ENCODE measurements around the gene TMEM253.

DNA sequence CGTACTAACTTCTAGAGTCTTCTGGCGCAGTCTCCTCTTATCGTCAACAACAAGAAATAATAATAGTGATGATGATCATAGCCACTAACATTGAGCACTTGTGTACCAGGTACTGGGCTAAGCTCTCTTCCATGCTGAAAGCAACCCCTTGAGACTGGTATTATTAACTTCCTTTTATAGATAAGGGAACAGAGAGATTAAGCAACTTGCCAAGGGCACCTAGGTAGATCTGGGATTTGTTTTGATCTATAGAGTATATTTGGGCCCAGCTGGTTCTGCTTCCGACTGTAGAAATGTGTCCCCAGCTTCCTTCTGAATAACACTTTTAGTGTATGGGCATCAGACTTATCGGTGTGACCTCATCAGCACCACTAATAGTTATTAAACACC, 1.3 kb upstream of the TMEM253 start:
- TF ChIP-seq, protein P1, sequence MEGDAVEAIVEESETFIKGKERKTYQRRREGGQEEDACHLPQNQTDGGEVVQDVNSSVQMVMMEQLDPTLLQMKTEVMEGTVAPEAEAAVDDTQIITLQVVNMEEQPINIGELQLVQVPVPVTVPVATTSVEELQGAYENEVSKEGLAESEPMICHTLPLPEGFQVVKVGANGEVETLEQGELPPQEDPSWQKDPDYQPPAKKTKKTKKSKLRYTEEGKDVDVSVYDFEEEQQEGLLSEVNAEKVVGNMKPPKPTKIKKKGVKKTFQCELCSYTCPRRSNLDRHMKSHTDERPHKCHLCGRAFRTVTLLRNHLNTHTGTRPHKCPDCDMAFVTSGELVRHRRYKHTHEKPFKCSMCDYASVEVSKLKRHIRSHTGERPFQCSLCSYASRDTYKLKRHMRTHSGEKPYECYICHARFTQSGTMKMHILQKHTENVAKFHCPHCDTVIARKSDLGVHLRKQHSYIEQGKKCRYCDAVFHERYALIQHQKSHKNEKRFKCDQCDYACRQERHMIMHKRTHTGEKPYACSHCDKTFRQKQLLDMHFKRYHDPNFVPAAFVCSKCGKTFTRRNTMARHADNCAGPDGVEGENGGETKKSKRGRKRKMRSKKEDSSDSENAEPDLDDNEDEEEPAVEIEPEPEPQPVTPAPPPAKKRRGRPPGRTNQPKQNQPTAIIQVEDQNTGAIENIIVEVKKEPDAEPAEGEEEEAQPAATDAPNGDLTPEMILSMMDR (conservative IDR thresholded peaks at IDR 0.05; ENCODE audit: low read depth in 2 of 2) = no peak
- TF ChIP-seq, protein P2, sequence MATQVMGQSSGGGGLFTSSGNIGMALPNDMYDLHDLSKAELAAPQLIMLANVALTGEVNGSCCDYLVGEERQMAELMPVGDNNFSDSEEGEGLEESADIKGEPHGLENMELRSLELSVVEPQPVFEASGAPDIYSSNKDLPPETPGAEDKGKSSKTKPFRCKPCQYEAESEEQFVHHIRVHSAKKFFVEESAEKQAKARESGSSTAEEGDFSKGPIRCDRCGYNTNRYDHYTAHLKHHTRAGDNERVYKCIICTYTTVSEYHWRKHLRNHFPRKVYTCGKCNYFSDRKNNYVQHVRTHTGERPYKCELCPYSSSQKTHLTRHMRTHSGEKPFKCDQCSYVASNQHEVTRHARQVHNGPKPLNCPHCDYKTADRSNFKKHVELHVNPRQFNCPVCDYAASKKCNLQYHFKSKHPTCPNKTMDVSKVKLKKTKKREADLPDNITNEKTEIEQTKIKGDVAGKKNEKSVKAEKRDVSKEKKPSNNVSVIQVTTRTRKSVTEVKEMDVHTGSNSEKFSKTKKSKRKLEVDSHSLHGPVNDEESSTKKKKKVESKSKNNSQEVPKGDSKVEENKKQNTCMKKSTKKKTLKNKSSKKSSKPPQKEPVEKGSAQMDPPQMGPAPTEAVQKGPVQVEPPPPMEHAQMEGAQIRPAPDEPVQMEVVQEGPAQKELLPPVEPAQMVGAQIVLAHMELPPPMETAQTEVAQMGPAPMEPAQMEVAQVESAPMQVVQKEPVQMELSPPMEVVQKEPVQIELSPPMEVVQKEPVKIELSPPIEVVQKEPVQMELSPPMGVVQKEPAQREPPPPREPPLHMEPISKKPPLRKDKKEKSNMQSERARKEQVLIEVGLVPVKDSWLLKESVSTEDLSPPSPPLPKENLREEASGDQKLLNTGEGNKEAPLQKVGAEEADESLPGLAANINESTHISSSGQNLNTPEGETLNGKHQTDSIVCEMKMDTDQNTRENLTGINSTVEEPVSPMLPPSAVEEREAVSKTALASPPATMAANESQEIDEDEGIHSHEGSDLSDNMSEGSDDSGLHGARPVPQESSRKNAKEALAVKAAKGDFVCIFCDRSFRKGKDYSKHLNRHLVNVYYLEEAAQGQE (IDR thresholded peaks at IDR 0.05; ENCODE audit: unreplicated experiment) = no peak
- TF ChIP-seq ZNF331 (CRISPR knock-in tag; IDR thresholded peaks at IDR 0.05; ENCODE audit: low read depth) (no peak), POLR2AphosphoS5 (IDR thresholded peaks at IDR 0.05; ENCODE audit: low read depth) (no peak), ZNF114 (CRISPR knock-in tag; IDR thresholded peaks at IDR 0.05) (no peak), EZH2 (IDR thresholded peaks at IDR 0.05; ENCODE audit: low read depth, unreplicated experiment) (no peak), EZH2phosphoT487 (IDR thresholded peaks at IDR 0.05; ENCODE audit: unreplicated experiment) (no peak), CREB1 (CRISPR knock-in tag; IDR thresholded peaks at IDR 0.05; ENCODE audit: low read depth) (no peak), STAT1 (IDR thresholded peaks at IDR 0.05; ENCODE audit: unreplicated experiment) (no peak), JUNB (IDR thresholded peaks at IDR 0.05; ENCODE audit: unreplicated experiment) (no peak), NANOG (IDR thresholded peaks at IDR 0.05; ENCODE audit: borderline replicate concordance) (no peak)
- TF ChIP-seq, protein P3, sequence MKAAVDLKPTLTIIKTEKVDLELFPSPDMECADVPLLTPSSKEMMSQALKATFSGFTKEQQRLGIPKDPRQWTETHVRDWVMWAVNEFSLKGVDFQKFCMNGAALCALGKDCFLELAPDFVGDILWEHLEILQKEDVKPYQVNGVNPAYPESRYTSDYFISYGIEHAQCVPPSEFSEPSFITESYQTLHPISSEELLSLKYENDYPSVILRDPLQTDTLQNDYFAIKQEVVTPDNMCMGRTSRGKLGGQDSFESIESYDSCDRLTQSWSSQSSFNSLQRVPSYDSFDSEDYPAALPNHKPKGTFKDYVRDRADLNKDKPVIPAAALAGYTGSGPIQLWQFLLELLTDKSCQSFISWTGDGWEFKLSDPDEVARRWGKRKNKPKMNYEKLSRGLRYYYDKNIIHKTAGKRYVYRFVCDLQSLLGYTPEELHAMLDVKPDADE (IDR thresholded peaks at IDR 0.05) = no peak
- TF ChIP-seq, protein P4, sequence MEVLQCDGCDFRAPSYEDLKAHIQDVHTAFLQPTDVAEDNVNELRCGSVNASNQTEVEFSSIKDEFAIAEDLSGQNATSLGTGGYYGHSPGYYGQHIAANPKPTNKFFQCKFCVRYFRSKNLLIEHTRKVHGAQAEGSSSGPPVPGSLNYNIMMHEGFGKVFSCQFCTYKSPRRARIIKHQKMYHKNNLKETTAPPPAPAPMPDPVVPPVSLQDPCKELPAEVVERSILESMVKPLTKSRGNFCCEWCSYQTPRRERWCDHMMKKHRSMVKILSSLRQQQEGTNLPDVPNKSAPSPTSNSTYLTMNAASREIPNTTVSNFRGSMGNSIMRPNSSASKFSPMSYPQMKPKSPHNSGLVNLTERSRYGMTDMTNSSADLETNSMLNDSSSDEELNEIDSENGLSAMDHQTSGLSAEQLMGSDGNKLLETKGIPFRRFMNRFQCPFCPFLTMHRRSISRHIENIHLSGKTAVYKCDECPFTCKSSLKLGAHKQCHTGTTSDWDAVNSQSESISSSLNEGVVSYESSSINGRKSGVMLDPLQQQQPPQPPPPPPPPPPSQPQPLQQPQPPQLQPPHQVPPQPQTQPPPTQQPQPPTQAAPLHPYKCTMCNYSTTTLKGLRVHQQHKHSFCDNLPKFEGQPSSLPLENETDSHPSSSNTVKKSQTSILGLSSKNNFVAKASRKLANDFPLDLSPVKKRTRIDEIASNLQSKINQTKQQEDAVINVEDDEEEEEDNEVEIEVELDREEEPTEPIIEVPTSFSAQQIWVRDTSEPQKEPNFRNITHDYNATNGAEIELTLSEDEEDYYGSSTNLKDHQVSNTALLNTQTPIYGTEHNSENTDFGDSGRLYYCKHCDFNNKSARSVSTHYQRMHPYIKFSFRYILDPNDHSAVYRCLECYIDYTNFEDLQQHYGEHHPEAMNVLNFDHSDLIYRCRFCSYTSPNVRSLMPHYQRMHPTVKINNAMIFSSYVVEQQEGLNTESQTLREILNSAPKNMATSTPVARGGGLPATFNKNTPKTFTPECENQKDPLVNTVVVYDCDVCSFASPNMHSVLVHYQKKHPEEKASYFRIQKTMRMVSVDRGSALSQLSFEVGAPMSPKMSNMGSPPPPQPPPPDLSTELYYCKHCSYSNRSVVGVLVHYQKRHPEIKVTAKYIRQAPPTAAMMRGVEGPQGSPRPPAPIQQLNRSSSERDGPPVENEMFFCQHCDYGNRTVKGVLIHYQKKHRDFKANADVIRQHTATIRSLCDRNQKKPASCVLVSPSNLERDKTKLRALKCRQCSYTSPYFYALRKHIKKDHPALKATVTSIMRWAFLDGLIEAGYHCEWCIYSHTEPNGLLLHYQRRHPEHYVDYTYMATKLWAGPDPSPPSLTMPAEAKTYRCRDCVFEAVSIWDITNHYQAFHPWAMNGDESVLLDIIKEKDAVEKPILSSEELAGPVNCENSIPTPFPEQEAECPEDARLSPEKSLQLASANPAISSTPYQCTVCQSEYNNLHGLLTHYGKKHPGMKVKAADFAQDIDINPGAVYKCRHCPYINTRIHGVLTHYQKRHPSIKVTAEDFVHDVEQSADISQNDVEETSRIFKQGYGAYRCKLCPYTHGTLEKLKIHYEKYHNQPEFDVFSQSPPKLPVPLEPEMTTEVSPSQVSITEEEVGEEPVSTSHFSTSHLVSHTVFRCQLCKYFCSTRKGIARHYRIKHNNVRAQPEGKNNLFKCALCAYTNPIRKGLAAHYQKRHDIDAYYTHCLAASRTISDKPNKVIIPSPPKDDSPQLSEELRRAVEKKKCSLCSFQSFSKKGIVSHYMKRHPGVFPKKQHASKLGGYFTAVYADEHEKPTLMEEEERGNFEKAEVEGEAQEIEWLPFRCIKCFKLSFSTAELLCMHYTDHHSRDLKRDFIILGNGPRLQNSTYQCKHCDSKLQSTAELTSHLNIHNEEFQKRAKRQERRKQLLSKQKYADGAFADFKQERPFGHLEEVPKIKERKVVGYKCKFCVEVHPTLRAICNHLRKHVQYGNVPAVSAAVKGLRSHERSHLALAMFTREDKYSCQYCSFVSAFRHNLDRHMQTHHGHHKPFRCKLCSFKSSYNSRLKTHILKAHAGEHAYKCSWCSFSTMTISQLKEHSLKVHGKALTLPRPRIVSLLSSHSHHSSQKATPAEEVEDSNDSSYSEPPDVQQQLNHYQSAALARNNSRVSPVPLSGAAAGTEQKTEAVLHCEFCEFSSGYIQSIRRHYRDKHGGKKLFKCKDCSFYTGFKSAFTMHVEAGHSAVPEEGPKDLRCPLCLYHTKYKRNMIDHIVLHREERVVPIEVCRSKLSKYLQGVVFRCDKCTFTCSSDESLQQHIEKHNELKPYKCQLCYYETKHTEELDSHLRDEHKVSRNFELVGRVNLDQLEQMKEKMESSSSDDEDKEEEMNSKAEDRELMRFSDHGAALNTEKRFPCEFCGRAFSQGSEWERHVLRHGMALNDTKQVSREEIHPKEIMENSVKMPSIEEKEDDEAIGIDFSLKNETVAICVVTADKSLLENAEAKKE (CRISPR knock-in tag; IDR thresholded peaks at IDR 0.05) = no peak

All from GM23338 (cell line).